Measurements from ENCODE around the gene SPOCK1. TPM values are rescaled to one million over a fixed set of nuclear protein-coding genes. Genes with fewer than 3 reads are reported as not detected.

Gene SPOCK1
- total and polyA plus RNA-seq, 9 of the 15 experiments (the other 6 are each of a cell fraction or from before 2014, with no cell fraction given) = 0.01 to 0.35 (median 0.04) TPM; not detected in 6

DNA sequence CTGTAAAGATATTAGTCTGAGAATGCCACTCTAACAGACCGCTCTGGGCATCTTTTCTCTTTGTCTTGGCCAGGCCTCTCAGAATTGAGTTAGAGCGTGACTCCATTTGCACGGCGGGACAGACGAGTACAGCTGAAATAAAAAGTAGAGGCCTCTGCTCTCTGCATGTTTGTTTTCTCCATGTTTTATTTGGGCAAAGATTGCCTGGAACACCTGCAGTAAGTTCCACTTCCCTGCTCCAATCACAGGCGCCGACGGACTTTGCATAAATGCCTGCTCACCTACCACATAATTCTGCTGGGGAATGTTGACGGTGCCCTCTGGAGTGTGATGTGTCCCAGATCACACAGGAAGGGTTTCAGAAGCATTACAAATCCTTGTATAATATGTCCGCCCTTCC is 10.6 kb downstream of the SPOCK1 start:
- intact Hi-C loops (cut with micrococcal nuclease) (no loop called here), in situ Hi-C loops (cut with MboI) (no loop called here)
- ChIA-PET CTCF (ENCODE audit: low intra/inter-chr PET ratio) (no interaction called here), POLR2A (interaction anchor here (0.6 kb wide), 1 partner anchor 29 kb away, joined by 3 read pairs; no protein-coding TSS in a partner anchor)
- ATAC-seq (no peak), DNase-seq (ENCODE audit: extremely low read depth in 1 of 4, low spot score in 3 of 4) (no peak), FAIRE-seq (no peak)
- WGBS (ENCODE audit: insufficient coverage, low coverage, missing lambda C conversion rate) = under 1% methylated on average over 10 of the region's 10 CpGs
- no peak overlapping the region for H3K4me2 ChIP-seq (ENCODE audit: insufficient read depth, low read length)
- no peak overlapping the region for H3K9ac ChIP-seq (ENCODE audit: insufficient read depth in 1 of 2, low read depth in 2 of 2, low read length in 2 of 2)
- no peaks in the 10 kb centered on the region for H3K36me3 ChIP-seq (ENCODE audit: control insufficient read depth, insufficient read depth, low read length)
- no peak overlapping the region for H2AFZ ChIP-seq (ENCODE audit: low read depth, low read length)
- no peaks in the 10 kb centered on the region for H3K9me3 ChIP-seq (replicated peaks; ENCODE audit: control insufficient read depth, insufficient read depth, low read depth, low read length)
- H3K4me1 ChIP-seq (replicated peaks in 1 of 2; ENCODE audit: control insufficient read depth in 2 of 2, insufficient read depth in 2 of 2, low read length in 2 of 2) = no peaks in the 10 kb centered on the region
- no peaks in the 10 kb centered on the region for H3K9me1 ChIP-seq (ENCODE audit: control insufficient read depth, insufficient read depth, low read length)
- no peak overlapping the region for H3K27ac ChIP-seq (ENCODE audit: extremely low read depth, low read depth, low read length)
- no peaks in the 10 kb centered on the region for H3K79me2 ChIP-seq (ENCODE audit: control insufficient read depth, insufficient read depth, low read length)
- no peaks in the 10 kb centered on the region for H3K27me3 ChIP-seq (ENCODE audit: control insufficient read depth in 2 of 2, insufficient read depth in 2 of 2, low read length in 2 of 2)
- H3K4me3 ChIP-seq = no peak overlapping the region
- H4K20me1 ChIP-seq (replicated peaks; ENCODE audit: control insufficient read depth, insufficient read depth, low read length) = no peaks in the 10 kb centered on the region
- BruUV-seq (replicated peaks) = no TSS peak
- TF ChIP-seq HES1 (IDR thresholded peaks at IDR 0.05; ENCODE audit: low read depth) (no peak), CTBP1 (IDR thresholded peaks at IDR 0.05; ENCODE audit: borderline replicate concordance) (no peak), HINFP (tag; conservative IDR thresholded peaks at IDR 0.05; ENCODE audit: low read depth) (no peak), RUNX1 (IDR thresholded peaks at IDR 0.05; ENCODE audit: low read depth) (no peak), ZNF133 (CRISPR knock-in tag; IDR thresholded peaks at IDR 0.05) (no peak), SMAD4 (CRISPR knock-in tag; conservative IDR thresholded peaks at IDR 0.05) (no peak), REST (IDR thresholded peaks at IDR 0.05; ENCODE audit: borderline replicate concordance) (no peak), REST (CRISPR knock-in tag; IDR thresholded peaks at IDR 0.05; ENCODE audit: low read depth) (no peak), ZNF184 (CRISPR knock-in tag; IDR thresholded peaks at IDR 0.05) (no peak), ZBED1 (IDR thresholded peaks at IDR 0.05) (no peak), FOXM1 (IDR thresholded peaks at IDR 0.05; ENCODE audit: low read depth) (no peak), FOXM1 (CRISPR knock-in tag; IDR thresholded peaks at IDR 0.05; ENCODE audit: low read depth) (no peak), RBM17 (IDR thresholded peaks at IDR 0.05; ENCODE audit: borderline replicate concordance, low read depth, low read length) (no peak), ZNF253 (CRISPR knock-in tag; conservative IDR thresholded peaks at IDR 0.05) (no peak), NFE2 (IDR thresholded peaks at IDR 0.05; ENCODE audit: low read depth) (no peak), GABPB2 (CRISPR knock-in tag; conservative IDR thresholded peaks at IDR 0.05) (no peak)
